Left ventricle myocardium inferior (tissue), 1 donor: ENCODE measurements around the gene LGALS14. TPM values are rescaled to one million over a fixed set of nuclear protein-coding genes. Genes with fewer than 3 reads are reported as not detected.
"Not testable (repeated sequence)": the region's sequence is repeated elsewhere in the genome, so short reads cannot be mapped to it uniquely, and the experiment has no call there.

Source experiments
- DNase-seq: peaks from one replicate; pipeline ENCODE4 v3.0.0-alpha.2; 2020
- H3K27ac ChIP-seq: fragments of 200-600 bp; replicated peaks from 2 replicates; pipeline ENCODE4 v1.8.0; 2021
- H3K27me3 ChIP-seq: fragments of 200-600 bp; 2 replicates; pipeline ENCODE4 v1.8.0; 2021; ENCODE audit warnings: low read depth
- H3K36me3 ChIP-seq: fragments of 200-600 bp; 2 replicates; pipeline ENCODE4 v1.8.0; 2021
- H3K4me1 ChIP-seq: fragments of 200-600 bp; 2 replicates; pipeline ENCODE4 v1.8.0; 2021
- H3K4me3 ChIP-seq: fragments of 200-600 bp; 2 replicates; pipeline ENCODE4 v1.8.0; 2021; ENCODE audit warnings: mild to moderate bottlenecking, moderate library complexity
- H3K9me3 ChIP-seq: fragments of 200-600 bp; replicated peaks from 2 replicates; pipeline ENCODE4 v1.8.0; 2021
- intact Hi-C: fragments of 100-400 bp; cut with micrococcal nuclease; formaldehyde crosslinking; loops from one replicate; pipeline ENCODE4 v1.11.0; 2022
- long read RNA-seq: library from polyadenylated mRNA; unstranded; transcript quantifications from one replicate; pipeline ENCODE4 v2.0.0, GENCODE V29; 2021
- total RNA-seq: library from RNA; stranded (reverse); fragmentation: NEBNext Ultra II Directional; extraction: Animal tissue kit (Norgen Biotek cat#: 25700); gene quantifications from one replicate; pipeline ENCODE4 v1.2.1, GENCODE V29; 2021
- TF ChIP-seq, protein P1 (sequence below): fragments of 200-600 bp; IDR thresholded peaks from 2 replicates; pipeline ENCODE4 v1.8.0; 2021; ENCODE audit warnings: antibody characterized with exemption, mild to moderate bottlenecking, borderline replicate concordance
- donor health status: DM: no; HTN: yes; CAD: no; lungs with severe emphysema.

LGALS14 gene
- total RNA-seq = not detected
- long read RNA-seq = 0 reads

DNA sequence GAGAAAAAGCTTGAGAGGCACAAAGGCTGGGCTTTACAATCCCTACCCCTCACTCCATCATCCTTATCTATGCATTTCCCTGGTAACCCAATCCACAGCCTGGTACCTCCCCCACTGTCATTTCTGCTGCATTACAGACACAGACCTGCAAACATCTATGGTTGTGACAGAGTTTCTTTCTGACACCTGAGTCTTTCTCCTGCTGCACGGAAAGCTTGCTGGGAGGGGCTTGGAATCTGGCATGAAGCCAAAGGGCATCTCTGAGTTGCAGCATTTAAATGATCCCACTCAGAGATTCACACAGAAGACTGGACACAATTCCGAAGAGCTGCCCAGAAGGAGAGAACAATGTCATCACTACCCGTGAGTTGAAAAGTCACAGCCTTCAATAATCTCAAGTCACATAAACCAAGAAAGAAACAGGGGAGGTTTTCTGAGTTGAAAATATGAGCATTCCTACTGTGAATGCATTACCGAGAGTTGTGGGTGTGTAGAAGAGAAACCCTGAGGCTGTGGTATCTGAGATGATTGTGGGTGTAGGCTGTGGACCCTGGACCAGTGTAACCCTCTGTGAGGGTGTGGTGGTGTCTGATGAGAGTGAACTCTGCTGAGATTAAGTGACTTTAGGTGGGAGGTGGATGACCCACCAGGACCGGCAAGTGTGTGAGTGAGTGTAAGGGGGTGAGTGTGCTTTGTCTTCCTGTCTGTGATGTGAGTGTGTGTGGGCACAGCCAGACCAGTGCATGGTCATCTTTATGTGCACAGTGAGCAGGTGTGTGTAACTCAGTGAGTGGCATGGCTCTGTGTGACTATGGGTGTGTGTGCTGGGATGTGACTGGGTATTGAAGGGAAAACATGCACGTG, at the start of gene LGALS14:
Gene LGALS14 (plus strand): TSS at position 301 of the 864 bp plus-strand sequence. CDS start 48 bp downstream, at position 349.
- intact Hi-C loops = no loop called here
- H3K4me3 ChIP-seq = no peak within 1 kb of the TSS
- TF ChIP-seq, protein P1, sequence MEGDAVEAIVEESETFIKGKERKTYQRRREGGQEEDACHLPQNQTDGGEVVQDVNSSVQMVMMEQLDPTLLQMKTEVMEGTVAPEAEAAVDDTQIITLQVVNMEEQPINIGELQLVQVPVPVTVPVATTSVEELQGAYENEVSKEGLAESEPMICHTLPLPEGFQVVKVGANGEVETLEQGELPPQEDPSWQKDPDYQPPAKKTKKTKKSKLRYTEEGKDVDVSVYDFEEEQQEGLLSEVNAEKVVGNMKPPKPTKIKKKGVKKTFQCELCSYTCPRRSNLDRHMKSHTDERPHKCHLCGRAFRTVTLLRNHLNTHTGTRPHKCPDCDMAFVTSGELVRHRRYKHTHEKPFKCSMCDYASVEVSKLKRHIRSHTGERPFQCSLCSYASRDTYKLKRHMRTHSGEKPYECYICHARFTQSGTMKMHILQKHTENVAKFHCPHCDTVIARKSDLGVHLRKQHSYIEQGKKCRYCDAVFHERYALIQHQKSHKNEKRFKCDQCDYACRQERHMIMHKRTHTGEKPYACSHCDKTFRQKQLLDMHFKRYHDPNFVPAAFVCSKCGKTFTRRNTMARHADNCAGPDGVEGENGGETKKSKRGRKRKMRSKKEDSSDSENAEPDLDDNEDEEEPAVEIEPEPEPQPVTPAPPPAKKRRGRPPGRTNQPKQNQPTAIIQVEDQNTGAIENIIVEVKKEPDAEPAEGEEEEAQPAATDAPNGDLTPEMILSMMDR = no peak

GRCh38 chr19:39655613-39656012, 48.7 kb upstream of the LGALS14 start, which contains the start of gene LGALS16:
LGALS16 (plus strand) TSS chr19:39655913; CDS start chr19:39655962, 49 bp downstream.
- Histone ChIP-seq H3K27ac (no peak within 1 kb of the TSS), H3K36me3 (no peaks in the 10 kb centered on the region), H3K27me3 (peaks cover 41% of the 10 kb centered on the region), H3K4me3 (no peak within 1 kb of the TSS), H3K9me3 (no peaks in the 10 kb centered on the region), H3K4me1 (no peaks in the 10 kb centered on the region)
- no peak for DNase-seq
- TF ChIP-seq, protein P1 = no peak
- intact Hi-C loops = no loop called here

More for the DNA sequence above, at the start of gene LGALS14:
- no peak for DNase-seq
- no peaks in the 10 kb centered on the region for H3K4me1 ChIP-seq
- H3K27me3 ChIP-seq = peaks cover 78% of the 10 kb centered on the region
- no peaks in the 10 kb centered on the region for H3K36me3 ChIP-seq
- H3K9me3 ChIP-seq = no peaks in the 10 kb centered on the region
- H3K27ac ChIP-seq = no peak within 1 kb of the TSS

DNA sequence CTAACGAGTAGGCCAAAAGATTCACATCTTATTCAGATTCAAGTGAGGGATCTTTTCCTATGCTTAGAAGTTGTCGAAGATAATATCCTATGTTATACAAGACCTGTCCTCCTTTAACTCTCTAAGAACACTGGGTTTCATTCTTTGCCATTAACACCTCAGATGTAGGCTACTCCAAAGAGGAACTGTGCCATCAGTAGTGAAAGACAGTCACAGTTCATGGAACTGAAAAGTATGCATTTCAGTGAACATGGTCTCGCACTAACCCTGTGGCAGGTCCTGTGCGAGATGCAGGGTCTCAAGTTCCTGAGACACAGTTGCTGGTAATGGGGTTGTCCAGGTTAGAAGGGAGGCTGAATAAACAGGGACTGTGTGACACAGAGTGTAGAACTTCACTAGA, 44.5 kb upstream of the LGALS14 start:
- H3K4me1 ChIP-seq = no peaks in the 10 kb centered on the region
- H3K4me3 ChIP-seq = no peak overlapping the region
- TF ChIP-seq, protein P1 = no peak
- DNase-seq = no peak
- H3K27me3 ChIP-seq = peaks cover 72% of the 10 kb centered on the region
- no peaks in the 10 kb centered on the region for H3K36me3 ChIP-seq
- H3K27ac ChIP-seq = no peak overlapping the region
- intact Hi-C loops = no loop called here
- H3K9me3 ChIP-seq = no peaks in the 10 kb centered on the region

DNA sequence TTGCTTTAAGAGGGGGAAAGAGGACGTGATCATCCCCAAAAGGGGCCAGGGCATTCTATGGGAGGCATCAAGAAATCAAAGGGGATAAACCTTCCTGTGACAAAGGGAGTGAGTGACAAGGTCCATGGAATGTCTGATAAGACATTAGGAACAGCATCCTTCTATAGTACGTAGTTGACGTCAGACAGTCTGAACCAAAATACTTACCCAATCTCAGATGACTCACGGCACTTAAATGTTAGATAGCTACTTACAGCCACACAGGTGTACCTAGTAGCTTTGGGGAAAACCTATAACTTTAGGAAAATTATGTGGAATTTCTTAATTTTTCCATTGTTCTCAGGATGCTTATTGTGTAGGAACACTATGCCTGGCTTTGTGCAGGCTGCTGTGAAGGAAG, 43.6 kb upstream of the LGALS14 start:
- TF ChIP-seq, protein P1 = no peak
- peaks cover 78% of the 10 kb centered on the region for H3K27me3 ChIP-seq
- intact Hi-C loops = no loop called here
- no peak for DNase-seq
- no peak overlapping the region for H3K27ac ChIP-seq
- no peaks in the 10 kb centered on the region for H3K36me3 ChIP-seq
- no peaks in the 10 kb centered on the region for H3K9me3 ChIP-seq
- H3K4me3 ChIP-seq = no peak overlapping the region
- no peaks in the 10 kb centered on the region for H3K4me1 ChIP-seq

GRCh38 chr19:39661565-39661964, 42.7 kb upstream of the LGALS14 start:
- DNase-seq = no peak
- Histone ChIP-seq H3K4me1 (no peaks in the 10 kb centered on the region), H3K27me3 (peaks cover 82% of the 10 kb centered on the region), H3K4me3 (no peak overlapping the region), H3K27ac (no peak overlapping the region), H3K9me3 (no peaks in the 10 kb centered on the region), H3K36me3 (no peaks in the 10 kb centered on the region)
- TF ChIP-seq, protein P1 = no peak
- intact Hi-C loops = no loop called here

- intact Hi-C loops = not testable (repeated sequence)
Measured at GRCh38 chr19:39669860-39670259, 34.4 kb upstream of the LGALS14 start.

More at GRCh38 chr19:39669860-39670259, 34.4 kb upstream of the LGALS14 start:
- not testable (repeated sequence) for H3K36me3 ChIP-seq, DNase-seq, H3K4me3 ChIP-seq, H3K9me3 ChIP-seq, H3K4me1 ChIP-seq, H3K27ac ChIP-seq
- peaks cover 38% of the 10 kb centered on the region for H3K27me3 ChIP-seq
